Measurements from ENCODE around the gene CKB.
"Not testable (repeated sequence)": the region's sequence is repeated elsewhere in the genome, so short reads cannot be mapped to it uniquely, and the experiment has no call there.

Gene CKB

DNA sequence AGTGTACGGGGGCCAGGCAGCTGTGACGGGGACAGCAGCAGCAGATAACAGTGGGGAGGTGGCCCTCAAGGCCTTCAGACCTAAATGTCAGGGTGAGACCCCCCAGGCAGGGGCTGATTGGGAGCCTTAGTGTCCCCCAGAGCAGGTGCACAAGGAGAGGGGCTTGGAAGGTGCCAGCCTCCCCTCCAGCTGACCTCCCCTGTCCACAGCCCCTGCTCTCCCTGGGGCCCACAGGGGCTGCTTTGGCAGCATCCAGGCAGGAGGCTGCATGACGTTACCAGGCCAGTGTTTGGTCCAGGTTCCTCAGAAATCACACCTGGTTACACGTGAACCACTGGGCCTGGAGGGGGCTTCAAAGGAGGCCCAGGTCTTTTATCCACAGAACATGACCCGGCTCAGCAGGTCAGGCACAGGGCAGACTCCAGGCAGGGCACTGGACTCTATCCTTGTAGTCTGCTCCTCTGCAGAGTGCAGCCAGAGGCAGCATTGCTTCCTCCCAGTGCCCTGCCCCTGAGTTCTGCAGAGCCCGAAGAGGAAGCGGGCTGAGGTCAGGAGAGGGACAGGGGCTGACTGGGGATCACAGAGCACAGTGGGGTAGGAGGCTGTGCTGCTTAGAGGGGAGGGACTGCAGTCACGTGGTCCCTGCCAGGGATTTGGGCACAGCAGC lies 3.8 kb upstream of the CKB start:
- DNase-seq = no peak

DNA sequence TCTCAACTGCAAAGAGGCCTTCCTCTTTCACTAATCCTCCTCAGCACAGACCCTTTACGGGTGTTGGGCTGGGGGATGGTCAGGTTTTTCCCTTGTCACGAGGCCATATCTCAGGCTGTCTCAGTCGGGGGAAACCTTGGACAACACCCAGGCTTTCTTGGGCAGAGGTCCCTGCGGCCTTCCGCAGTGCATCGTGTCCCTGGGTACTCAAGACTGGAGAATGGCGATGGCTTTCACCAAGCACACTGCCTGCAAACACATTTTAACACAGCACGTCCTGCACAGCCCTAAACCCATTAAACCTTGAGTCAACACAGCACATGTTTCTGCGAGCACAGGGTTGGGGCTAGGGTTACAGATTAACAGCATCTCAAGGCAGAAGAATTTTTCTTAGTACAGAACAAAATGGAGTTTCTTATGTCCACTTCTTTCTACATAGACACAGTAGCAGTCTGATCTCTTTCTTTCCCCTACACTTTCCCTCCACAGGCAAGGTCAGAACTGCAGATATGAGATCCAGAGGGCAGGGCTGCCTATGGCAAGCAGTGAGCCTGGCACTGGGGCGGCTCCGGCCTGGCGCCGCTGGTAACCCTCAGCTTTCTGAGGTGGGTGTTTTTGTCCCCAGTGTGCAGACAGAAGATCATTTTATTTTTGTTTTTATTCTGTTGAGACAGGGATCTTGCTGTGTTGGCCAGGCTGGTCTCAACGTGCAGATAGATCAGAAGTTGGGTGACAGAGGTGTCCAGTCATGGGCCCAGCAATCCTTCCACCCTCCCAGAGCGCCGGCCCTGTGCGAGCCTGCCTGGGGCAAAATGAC lies 3.0 kb upstream of the CKB start:
- DNase-seq = not testable (repeated sequence)

GRCh38 chr14:103524002-103524935 lies 1.6 kb upstream of the CKB start:
- DNase-seq = no peak

GRCh38 chr14:103523575-103523954 lies 935 bp upstream of the CKB start:
- DNase-seq = no peak

GRCh38 chr14:103521951-103522563 lies 573 bp downstream of the CKB start:
- no peak for DNase-seq

- peak in 1 of 2 donors; percentile 66 for DNase-seq
Measured at GRCh38 chr14:103521438-103521950, 1.1 kb downstream of the CKB start.

- peak; percentile 64 to 68 for DNase-seq
Measured at GRCh38 chr14:103520657-103521437, 1.8 kb downstream of the CKB start.

DNA sequence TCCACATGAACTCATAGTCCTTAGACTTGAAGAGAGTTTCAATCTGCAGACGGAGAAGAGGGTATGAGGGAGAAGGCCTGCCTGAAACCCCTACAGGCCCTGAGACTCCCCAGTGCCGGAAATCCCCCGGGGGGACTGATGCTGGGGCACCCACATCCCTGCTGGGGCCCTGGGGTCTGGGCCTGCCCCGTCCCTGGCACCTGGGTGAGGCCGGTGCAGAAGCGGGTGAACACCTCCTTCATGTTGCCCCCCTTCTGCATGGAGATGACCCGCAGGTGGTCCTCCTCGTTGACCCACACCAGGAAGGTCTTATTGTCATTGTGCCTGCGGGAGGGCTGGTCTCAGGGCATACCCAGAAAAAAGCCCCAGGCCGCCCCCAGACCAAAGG lies 2.4 kb downstream of the CKB start:
- DNase-seq = no peak

DNA sequence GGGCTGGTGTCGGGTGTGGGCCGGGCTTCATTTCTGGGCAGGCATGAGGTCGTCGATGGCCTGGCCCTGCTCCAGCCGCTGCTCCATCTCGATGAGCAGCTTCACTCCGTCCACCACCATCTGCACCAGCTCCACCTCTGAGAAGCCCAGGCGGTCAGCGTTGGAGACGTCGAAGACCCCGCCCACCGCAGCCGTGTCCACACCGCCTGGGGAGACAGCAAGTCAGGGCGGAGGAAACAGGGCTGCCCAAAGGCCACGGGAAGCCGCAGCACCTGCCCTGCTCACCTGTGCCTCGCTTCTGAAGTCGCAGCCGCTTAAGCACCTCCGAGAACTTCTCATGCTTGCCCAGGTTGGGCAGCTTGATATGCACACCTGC lies 2.8 kb downstream of the CKB start:
- no peak for DNase-seq

GRCh38 chr14:103519043-103519836 lies 3.4 kb downstream of the CKB start:
- no peak for DNase-seq

DNA sequence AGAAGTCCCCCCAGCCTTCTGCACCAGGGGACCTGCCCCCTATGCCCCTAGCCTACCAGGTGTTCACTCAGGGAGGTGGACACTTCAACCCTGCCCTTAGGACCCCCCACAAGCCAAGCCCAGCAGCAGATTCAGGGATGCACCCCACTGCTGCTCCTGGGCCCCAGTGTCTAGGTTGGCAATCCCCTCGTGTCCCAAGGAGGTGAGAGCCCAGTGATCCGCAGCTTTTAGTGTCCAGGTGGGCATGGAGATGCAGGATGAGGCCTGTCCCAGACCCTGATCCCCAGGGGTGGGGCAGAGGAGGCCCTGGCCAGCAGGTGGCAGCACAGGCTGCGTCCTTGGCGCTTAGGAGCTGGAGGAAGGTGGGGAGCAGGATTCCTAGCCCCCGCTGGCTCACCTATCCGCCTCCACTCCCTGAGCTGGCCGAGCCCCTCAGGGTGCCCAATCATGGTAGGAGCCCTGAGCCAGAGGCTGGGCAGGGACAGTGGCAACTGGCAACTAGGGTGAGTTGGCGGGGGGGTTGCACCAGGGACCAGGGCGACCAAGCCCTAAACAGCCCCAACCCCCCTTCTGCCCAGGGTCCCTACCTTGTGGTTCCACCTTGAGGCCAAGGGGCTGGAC lies 4.1 kb downstream of the CKB start:
- peak; percentile 59 to 63 for DNase-seq

DNA sequence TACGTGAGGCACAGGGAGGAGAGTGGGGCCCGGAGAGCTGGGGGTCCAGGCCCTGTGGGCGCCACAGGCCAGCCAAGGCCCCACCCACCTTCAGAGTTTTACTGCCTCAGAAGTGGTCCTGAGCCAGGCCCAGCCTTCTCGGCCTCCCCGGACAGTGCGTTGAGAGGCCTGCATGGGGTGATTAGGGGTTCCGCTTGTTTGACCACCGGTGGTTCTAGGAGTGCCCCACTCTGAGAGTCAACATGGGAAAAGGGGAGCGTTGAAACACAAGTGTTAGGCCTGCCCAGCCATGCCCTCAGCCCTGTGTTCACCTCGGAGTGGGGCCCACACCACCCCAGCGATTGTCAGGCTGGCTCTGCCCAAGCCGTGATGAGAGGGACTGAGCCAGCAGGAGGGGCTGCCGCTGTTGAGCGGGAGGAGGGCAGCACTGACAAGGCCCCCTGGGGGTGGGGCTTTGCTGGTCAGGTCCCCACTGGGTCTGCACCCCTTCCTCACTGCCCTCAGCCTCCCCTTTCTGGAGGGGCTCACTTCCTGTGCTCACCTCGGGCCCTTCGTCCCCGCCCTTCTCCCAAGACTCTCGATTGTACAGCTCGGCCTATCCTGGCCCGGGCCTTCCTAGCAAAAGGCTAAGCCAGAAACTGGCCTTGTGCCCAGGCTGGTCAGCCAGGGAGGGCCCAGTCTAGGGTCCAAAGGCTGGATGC lies 4.8 kb downstream of the CKB start:
- DNase-seq = no peak

- DNase-seq = no peak
Measured at GRCh38 chr14:103517174-103517566, 5.5 kb downstream of the CKB start.

DNA sequence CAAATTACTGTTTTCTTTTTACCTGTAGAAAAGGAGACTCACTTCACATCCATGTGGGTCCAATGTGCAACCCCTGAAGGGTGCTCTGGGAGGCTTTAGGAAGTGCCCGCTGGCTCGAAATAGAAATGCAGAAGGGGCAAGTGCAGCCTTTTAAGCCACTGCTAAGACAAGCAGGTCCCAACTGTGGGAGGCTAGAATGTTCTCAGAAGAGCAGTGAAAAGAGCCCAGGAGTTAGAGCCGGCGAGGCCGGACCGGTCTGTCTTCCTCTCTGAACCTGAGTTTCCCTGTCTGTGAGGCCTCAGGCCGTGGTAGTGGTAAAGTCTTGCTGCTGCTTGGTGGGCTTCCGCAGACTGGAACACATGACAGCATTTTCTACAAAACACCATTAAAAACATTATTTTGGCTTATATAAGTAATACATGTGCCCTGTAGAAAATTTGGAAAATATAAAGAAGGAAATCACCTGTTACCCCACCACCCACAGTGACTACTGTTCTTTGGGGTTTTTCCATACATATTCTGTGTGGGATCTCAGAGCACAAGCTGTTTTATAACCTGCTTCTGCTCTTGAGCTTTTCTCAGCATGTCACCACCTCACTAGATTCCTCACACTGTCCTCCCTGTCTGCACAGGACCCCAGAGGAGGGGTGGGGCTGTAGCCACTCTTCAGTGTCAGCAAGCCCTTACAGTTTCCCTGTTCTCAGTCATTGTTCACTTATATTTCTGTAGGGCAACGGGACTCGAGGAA lies 6.0 kb downstream of the CKB start:
- DNase-seq = no peak

DNA sequence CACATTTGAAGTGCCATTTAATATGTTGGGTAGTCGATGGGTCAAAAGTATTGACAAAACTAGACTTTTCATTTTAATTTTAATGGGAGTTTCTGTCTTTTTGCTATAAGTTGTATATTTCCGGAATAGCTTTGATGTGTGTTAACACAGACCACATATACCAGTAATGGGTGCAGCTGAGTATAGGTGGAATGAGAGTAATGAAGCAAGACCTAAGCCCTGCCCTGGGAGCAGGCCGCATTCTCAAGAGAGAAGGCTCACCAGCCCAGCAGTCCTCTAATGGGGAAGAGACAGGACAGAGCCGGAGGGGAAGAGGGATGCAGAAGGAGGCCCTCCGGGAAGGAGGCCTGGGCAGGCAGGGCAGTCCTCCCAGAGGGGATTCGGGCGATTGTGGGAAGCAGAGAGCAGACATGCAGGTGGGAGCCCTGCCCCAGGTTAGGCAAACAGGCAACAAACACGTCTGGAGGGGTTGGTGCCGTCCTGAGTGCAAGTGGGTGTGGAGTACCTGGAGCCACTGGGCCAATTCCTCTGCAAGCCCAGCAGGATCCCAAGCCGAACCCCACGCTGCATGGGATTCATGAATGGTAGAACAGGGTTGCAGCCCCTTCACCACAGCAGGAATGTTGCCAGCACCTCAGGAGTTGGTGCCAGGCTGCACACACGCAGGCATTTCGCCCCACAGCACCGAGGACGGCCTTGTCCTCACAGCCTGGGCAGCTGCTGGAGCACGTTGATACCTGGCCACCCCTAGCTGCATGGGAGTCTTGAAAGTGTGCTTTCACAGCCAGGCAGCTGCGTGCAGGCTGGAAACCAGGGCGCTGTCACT lies 7.8 kb downstream of the CKB start:
- DNase-seq = no peak

- peak in 1 of 2 donors; percentile 76 for DNase-seq
Measured at GRCh38 chr14:103512701-103513611, 9.7 kb downstream of the CKB start.

DNA sequence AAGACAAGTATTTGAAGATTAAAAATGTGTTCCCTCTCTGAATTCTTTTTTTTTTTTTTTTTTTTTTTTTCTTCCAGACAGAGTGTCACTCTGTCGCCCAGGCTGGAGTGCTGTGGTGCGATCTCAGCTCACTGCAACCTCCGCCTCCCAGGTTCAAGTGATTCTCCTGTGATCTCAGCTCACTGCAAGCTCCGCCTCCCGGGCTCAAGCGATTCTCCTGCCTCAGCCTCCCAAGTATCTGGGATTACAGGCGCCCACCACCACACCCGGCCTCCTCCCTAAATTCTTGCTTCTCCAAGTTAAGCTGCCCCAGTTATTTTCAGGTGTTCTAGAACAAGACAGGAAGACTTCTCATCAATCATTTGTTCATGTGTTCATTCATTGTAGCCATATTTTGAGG lies 10.4 kb downstream of the CKB start:
- DNase-seq = not testable (repeated sequence)
